ENCODE measurements around the gene TTC39C.
"Not testable (repeated sequence)": the region's sequence is repeated elsewhere in the genome, so short reads cannot be mapped to it uniquely, and the experiment has no call there.

TTC39C gene

DNA sequence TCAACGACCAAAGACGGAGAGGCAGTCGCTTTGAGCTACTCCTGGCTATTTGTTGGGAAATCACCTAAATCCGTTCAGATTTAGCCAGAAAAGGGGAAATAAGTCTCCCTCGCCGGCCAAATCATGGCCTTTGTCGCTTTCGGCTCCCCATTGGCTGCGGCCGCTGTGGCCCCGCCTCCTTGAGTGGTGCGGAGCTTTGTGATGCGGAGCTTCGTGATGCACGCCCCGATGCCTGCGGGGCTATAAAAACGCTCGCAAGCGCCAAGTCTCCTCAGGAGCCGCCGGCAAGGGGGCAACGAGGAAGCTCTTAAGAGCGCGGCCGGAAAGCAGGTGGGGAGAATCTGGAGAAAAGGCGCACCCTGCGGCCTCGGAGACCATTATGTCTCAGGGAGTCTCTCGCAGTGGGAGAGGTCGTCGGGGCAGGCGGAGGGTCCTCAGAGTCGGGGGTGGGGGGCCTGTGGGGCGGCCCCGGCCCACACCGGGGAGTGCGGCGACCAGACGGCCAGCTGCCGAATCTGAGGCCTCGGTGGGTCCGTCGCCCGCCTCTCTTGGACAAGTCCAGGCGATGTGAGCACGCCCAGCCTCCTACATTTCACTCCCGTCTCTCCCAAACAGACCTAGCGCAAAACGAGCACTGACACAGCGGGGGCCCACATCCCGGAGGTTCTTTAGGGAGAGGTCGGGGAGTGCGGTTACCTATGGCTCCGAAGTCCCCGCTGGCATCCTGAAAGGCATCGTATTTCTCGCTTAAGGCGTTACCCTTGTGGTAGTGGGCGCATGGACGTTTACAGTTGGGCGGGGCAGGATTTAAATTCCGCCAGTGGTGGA, 124.4 kb downstream of the TTC39C start, which contains the start of gene CABYR:
TSS of gene CABYR (plus strand) at position 274 of the 828 bp plus-strand sequence. CDS start 4,053 bp downstream, outside the sequence.
- DNase-seq: peak; percentile 84

DNA sequence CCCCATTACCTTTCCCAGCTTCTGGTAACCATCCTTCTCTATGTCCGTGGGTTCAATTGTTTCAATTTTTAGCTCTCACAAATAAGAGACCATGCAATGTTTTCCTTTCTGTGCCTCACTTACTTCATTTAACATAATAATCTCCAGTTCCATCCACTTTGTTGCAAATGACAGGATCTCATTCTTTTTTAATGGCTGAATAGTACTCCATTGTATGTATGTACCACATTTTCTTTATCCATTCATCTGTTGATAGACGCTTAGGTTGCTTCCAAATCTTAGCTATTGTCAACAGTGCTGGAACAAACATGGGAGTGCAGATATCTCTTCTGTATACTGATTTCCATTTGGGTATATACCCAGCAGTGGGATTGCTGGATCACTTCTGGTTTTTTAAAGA, 126.1 kb downstream of the TTC39C start:
- no peak for DNase-seq

DNA sequence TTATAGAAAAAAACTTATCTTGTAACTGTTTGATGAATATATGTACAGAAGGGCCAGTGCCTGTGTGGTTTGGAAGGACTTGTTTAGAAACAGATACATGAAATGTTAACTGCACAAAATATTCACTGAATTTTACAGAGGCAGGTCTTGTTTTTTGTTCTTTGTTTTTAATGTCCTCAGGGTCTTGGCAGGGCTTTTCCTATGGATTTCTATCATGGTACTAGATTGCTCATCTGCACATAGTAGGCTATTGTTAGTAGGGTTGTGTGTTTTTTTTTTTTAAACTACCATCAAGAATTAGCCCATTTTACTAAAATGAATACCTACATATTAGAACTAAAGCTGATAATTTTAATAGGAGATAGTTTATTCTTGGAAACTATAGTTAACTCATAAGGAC, 127.8 kb downstream of the TTC39C start:
- no peak for DNase-seq

DNA sequence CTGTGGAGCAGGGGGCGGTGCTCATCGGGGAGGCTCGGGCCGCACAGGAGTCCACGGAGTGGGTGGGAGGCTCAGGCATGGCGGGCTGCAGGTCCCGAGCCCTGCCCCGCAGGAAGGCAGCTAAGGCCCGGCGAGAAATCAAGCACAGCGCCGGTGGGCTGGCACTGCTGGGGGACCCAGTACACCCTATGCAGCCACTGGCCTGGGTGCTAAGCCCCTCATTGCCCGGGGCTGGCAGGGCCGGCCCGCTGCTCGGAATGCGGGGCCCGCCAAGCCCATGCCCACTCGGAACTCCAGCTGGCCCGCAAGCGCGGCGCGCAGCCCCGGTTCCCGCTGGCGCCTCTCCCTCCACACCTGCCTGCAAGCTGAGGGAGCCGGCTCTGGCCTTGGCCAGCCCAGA, 135.0 kb downstream of the TTC39C start:
- not testable (repeated sequence) for DNase-seq

DNA sequence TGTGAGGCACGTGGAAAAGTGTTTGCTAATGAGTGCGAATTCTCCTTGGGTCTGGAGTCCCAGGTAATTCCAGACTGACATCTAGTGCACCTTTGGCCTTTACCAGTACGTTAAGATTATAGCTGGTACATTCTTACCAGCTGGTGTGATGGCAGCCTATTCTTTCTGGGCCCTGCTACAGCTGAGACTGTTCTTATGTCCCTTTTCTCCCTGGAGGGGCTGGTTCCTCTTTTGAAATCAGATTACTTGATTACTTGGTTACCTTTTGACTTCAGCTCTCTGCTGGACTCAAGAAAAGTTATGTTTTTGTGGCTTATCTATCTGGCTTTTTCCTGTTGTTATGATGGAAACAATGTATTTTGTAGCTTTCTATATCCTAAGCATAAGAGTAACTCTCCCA, 138.8 kb downstream of the TTC39C start:
- no peak for DNase-seq

DNA sequence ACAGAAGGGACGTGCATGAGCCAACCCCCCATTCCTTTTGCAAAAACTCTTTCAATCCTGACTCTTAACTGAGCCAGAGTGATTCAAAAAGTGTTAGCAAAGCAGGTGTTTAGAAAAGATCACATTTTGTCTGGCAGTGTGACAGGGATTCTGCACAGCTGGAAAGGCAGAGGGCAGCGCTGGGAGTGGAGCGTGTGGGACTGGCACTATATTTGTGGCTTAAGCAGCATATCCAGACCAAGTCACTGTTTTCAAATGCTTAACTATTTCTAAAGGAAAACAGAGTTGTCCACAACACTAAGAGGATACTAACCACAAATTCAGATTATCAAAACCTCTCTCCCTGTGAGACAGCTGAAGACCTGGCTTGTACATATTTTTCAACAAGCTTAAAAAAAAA, 143.3 kb downstream of the TTC39C start:
- DNase-seq: no peak

DNA sequence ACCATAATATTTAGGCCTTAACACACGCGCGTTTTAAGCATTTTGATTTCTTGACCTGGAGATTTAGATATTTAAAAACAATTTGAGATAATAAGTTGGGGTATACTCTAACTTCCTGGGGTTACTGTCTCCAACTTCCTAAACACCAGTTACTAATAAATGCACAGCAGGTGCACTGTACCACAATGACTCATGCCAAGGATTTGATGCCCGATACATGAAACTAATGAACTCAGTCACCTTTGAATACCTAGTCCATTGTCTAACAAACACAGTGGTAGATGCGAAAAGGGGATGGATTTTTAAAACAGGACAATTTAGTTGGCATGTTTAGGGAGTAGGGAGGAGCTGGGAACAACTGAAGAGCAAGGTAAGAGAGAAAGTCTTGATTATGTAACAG, 145.5 kb downstream of the TTC39C start:
- no peak for DNase-seq

DNA sequence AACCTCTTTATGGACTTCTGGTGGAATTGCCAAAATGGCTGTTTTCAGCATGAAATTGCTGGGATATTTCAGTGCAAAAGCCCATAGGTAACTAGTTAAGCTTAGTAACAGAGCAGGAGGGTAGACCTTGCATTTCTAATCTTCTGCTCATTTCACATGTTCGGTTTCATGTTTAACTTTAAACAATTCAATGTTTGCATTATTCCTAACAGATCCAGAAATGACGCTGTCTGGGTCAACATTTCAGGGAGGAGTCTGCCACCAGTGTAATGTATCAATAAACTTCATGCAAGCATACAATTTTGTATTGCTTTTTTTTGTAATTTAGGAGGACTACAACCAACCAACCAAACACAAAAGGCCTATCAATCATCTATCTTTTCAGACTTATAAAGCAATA, 146.8 kb downstream of the TTC39C start:
- no peak for DNase-seq

DNA sequence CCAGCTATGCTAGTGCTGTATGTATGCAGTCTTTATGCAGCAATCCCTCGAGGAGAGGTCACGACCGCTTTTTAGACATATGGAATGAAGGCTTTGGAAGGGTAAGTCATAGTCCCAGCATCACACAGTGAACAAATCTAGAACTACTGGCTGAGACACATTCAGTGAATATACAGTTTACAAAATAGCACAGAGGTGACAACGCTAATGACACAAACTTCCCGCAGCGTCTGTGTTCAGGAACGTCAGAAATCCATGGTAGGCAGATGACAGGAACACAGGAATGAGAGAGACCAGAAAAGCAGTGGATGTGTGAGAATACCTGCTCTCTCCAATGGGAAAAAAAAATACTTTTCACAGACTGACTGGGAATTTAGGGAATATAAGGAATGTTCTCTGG, 153.9 kb downstream of the TTC39C start:
- DNase-seq: no peak

DNA sequence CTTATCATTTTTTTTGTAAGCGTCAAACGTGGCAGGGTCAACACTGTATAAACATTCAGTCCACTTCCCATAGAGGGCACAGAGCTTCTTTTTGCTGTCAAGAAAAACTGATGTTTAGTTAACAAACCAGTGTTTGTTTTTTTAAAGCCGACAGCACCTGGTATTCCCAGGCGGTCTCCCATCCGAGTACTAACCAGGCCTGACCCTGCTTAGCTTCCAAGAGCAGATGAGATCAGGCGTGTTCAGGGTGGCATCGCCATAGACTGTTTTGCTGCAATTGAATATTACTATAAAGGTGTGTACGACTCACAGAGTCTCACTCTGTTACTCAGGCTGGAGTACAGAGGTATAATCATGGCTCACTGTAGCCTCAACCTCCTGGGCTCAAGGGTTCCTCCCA, 155.8 kb downstream of the TTC39C start:
- no peak for DNase-seq

DNA sequence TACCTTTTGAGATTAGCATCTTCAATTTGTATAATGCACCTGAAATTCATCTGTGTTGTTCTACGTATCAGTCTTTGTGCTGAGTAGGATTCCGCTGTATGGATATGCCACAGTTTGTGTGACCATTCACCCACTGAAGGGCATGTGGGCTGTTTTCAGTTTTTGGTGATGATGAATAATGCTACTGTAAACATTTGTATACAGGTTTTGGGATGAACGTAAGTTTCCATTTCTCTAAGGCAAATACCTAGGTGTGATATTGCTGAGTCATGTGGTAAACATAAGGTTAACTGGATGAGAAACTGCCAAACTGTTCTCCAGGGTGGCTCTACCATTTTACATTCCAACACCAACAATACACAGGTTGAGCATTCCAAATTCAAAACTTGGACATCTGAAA, 159.4 kb downstream of the TTC39C start:
- no peak for DNase-seq

DNA sequence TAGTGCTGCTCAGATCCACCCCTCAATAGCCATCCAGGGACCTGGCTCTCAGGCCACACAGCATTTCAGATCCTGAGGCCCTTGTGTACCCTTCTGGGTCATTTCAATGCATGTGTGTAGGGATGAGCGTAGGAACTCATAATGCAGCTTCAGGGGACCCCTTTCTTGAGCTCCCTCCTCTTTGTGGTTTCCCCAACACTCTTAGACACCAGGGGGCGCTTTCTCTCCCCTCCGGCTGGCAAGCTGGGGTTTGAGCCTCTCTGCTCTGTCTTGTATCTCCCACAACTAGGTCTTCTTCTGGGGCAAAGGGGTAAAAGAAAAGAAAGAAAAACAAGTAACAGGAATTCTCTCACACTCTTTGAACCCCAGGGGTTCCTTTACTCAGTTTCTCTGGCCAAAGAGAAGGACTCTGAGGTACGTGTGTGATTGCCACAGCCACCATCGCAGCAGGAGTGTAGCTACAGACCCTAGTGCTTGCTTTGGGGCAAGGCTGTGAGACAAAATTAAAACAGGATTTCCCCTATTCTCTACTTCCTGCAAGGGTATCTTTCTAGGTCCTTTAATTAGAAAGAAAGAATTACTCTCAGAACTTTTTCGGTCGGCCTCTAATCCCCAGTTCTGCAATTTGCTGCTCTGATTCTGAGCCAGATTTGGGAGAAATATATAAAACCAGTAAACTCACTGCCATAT, 162.3 kb downstream of the TTC39C start:
- DNase-seq: peak; percentile 79

DNA sequence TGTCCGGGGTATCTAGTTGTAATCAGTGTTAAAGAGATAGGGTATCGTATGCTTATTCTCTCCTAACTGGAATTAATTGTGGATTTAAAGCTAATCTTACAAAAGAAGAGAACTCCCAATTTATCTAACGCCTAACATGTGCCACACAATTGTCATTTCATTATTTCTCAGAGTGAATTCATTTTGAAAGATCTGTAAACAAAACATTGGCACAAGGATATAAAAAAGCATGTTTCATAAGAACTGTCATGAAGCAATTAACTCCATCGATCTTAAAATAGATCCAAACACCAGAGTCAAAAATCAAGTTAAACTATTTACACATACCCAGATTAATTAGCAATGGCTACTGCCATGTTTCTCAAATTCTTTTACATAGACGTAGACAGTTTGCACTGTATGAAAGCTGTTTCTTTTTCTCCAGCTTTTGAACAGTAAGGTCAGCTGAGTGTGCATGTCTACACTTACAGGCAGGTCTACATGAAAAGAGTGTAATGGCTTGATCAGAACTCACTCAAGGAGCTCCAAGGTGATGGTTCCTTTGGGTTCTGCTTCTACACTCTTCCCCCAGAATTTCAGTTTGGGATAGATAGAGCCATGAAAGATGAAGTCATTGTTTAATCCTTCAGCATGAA, 163.1 kb downstream of the TTC39C start:
- DNase-seq: no peak

DNA sequence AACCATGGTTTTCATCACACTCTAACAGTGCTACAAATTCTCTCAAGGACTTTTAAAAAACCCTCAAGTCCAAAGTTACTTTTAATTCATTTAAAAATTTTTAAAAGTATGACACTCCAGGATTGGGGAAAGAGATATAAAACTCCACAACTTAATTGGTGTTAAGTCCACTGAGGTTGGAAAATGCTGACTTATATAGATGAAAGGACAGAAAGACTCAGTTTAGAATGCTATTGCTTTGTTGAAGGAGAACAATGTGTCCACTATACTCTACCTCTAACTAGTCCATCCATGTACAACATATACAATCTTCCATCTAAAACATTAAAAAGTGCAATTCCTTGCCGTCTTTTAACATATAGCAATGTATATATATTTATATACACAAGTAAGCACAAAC, 165.5 kb downstream of the TTC39C start:
- peak; percentile 35 for DNase-seq

DNA sequence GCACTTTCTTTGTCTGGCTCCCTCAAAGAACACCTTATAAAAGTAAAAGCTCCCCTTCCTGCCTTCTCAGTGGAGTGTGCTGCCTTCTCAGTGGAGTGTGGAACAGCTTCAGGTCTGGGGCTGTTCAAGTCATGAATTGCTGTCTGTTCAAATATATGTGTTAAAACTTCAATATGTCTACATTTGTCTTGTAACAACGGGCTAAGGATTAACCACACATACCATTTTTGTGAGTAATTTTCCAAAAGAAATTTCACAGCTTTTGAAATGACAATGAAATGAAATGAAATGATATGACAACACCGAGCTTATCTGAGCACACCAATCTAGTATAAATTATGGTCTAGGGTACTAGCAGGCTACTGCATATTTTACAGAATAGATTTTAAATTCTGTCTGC, 167.3 kb downstream of the TTC39C start:
- no peak for DNase-seq
